ENCODE measurements around the gene WBP1.

DNA sequence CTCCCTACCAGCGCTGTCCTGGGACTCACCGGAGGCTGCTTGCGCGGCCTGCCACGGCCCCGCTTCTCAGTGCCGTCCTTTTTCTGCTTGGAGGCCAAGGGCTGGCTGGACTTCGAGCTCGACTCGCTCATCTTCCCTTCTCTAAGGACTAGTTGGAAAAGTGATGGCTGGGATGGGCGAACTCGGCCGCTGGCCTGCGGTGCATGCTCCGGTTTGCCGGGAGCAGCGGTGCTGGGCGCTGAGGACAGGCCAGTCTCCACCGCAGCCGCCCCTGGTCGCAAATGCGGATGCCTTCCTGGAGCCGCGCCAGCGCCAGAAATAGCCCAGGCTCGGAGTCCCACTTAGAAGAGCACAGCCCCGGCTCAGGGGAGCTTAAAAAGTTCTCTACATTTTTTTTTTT lies 39.9 kb upstream of the WBP1 start:
- TF ChIP-seq, protein P1, sequence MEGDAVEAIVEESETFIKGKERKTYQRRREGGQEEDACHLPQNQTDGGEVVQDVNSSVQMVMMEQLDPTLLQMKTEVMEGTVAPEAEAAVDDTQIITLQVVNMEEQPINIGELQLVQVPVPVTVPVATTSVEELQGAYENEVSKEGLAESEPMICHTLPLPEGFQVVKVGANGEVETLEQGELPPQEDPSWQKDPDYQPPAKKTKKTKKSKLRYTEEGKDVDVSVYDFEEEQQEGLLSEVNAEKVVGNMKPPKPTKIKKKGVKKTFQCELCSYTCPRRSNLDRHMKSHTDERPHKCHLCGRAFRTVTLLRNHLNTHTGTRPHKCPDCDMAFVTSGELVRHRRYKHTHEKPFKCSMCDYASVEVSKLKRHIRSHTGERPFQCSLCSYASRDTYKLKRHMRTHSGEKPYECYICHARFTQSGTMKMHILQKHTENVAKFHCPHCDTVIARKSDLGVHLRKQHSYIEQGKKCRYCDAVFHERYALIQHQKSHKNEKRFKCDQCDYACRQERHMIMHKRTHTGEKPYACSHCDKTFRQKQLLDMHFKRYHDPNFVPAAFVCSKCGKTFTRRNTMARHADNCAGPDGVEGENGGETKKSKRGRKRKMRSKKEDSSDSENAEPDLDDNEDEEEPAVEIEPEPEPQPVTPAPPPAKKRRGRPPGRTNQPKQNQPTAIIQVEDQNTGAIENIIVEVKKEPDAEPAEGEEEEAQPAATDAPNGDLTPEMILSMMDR (conservative IDR thresholded peaks at IDR 0.05; ENCODE audit: low read length) = no peak
- TF ChIP-seq EZH2phosphoT487 (IDR thresholded peaks at IDR 0.05; ENCODE audit: borderline replicate concordance, low read depth, low read length) = no peak
